ENCODE results near the gene AKT3. TPM values are rescaled to one million over a fixed set of nuclear protein-coding genes. Genes with fewer than 3 reads are reported as not detected.
"Not testable (repeated sequence)": the region's sequence is repeated elsewhere in the genome, so short reads cannot be mapped to it uniquely, and the experiment has no call there.

The AKT3 gene
- total RNA-seq, 2 experiments from 2014 or later: 80.4 to 88.5 TPM

DNA sequence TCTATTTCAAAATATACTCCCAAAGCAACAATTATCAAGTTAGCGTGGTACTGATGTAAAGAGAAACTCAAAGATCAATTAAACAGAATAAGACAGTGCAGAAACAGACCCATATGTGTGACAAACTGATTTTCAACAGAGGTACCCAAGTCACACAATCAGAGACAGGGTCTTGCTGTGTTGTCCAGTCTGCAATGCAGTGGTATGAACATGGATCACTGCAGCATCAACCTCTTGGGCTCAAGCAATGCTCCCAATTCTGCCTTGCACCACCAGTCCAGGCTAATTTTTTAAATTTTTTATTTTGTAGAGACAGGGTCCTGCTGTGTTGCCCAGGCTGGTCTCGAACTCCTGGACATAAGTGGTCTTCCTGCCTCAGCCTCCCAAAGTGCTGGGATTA, 255.6 kb downstream of the AKT3 start:
- Mint-ChIP-seq H3K36me3 (ENCODE audit: low read depth) (peaks cover 55% of the 10 kb centered on the region), H3K27me3 (no peaks in the 10 kb centered on the region), H3K27ac (no peak overlapping the region), H3K4me3 (no peak overlapping the region), H3K9me3 (peaks cover 12% of the 10 kb centered on the region), H3K4me1 (ENCODE audit: low read depth) (peaks cover 39% of the 10 kb centered on the region)
- TF ChIP-seq CTCF (IDR thresholded peaks at IDR 0.05): no peak
- DNase-seq: no peak
- H3K27me3 ChIP-seq (ENCODE audit: control insufficient read depth in 1 of 2, insufficient read depth in 2 of 2, low read length in 2 of 2): no peaks in the 10 kb centered on the region
- POLR2A ChIA-PET: no interaction called here
- no peak for ATAC-seq (ENCODE audit: poor library complexity)
- H3K36me3 ChIP-seq (ENCODE audit: insufficient read depth, low read length): peaks cover 2% of the 10 kb centered on the region
- peaks cover 4 to 5% of the 10 kb centered on the region in 2 experiments for H3K9me3 ChIP-seq (ENCODE audit: control insufficient read depth in 1 of 2, insufficient read depth in 1 of 2, low read length in 2 of 2)
- H3K27ac ChIP-seq (ENCODE audit: low read depth in 1 of 2, low read length in 2 of 2): no peak overlapping the region
- intact Hi-C loops (cut with DNase I, micrococcal nuclease): no loop called here
- CTCF ChIA-PET: no interaction called here
- H3K4me3 ChIP-seq (ENCODE audit: low read length): no peak overlapping the region
- H3K4me1 ChIP-seq (ENCODE audit: insufficient read depth, low read length): peaks cover 12% of the 10 kb centered on the region

- H3K27me3 ChIP-seq (ENCODE audit: control insufficient read depth in 1 of 2, insufficient read depth in 2 of 2, low read length in 2 of 2); POLR2A ChIA-PET; intact Hi-C loops (cut with DNase I, micrococcal nuclease); H3K9me3 ChIP-seq (ENCODE audit: control insufficient read depth in 1 of 2, insufficient read depth in 1 of 2, low read length in 2 of 2); ATAC-seq (ENCODE audit: poor library complexity); H3K4me3 ChIP-seq (ENCODE audit: low read length); H3K4me1 ChIP-seq (ENCODE audit: insufficient read depth, low read length); H3K27ac Mint-ChIP-seq; H3K27me3 Mint-ChIP-seq; DNase-seq; H3K4me3 Mint-ChIP-seq; CTCF ChIA-PET; H3K27ac ChIP-seq (ENCODE audit: low read depth in 1 of 2, low read length in 2 of 2): not testable (repeated sequence)
- peaks cover 98% of the 10 kb centered on the region for H3K36me3 Mint-ChIP-seq (ENCODE audit: low read depth)
- H3K9me3 Mint-ChIP-seq: peaks cover 22% of the 10 kb centered on the region
- H3K36me3 ChIP-seq (ENCODE audit: insufficient read depth, low read length): peaks cover 11% of the 10 kb centered on the region
- H3K4me1 Mint-ChIP-seq (ENCODE audit: low read depth): peaks cover 16% of the 10 kb centered on the region
These were observed 260.8 kb downstream of the AKT3 start for GRCh38 chr1:243589286-243589685.

DNA sequence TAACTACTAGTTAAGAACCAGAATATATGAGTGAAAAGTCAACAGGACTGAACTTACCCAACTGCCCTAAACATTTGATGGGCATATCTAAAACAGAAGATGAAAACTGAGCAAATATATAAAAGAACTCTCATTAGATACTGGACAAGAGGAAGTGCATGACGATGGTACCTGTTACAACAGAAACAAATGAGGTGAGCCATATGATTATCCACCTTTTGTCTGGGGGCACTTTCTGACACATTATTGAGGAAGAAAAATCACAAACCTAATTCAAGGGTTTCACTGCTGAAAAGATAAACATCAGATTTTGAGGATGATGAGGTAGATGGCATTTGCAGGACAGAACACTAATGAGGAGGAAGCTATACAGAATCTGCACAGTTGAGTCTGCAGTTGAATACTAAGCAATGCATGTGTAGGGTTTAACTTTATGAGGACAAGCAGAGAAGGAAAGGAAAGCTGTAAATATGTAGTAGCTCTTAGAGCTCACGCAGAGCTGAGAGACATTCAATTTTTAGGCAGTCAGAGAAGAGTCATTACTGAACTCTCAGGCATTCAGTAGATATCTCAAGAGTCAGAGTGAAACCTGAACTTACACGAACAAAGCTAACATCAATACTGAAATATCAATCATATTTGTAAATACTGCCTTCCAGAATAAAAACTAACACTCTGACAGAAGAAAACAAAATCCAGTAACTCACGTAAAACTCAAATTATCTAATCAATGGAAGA, 262.1 kb downstream of the AKT3 start:
- no peak for DNase-seq
- Histone ChIP-seq H3K4me3 (ENCODE audit: low read length) (no peak overlapping the region), H3K36me3 (ENCODE audit: insufficient read depth, low read length) (peaks cover 11% of the 10 kb centered on the region), H3K27me3 (ENCODE audit: control insufficient read depth in 1 of 2, insufficient read depth in 2 of 2, low read length in 2 of 2) (no peaks in the 10 kb centered on the region), H3K27ac (ENCODE audit: low read depth in 1 of 2, low read length in 2 of 2) (no peak overlapping the region), H3K4me1 (ENCODE audit: insufficient read depth, low read length) (no peaks in the 10 kb centered on the region), H3K9me3 (ENCODE audit: control insufficient read depth in 1 of 2, insufficient read depth in 1 of 2, low read length in 2 of 2) (peaks cover 5 to 14% of the 10 kb centered on the region in 2 experiments)
- peaks cover 16% of the 10 kb centered on the region for H3K4me1 Mint-ChIP-seq (ENCODE audit: low read depth)
- ChIA-PET CTCF (no interaction called here), POLR2A (no interaction called here)
- peaks cover 99% of the 10 kb centered on the region for H3K36me3 Mint-ChIP-seq (ENCODE audit: low read depth)
- H3K27me3 Mint-ChIP-seq: no peaks in the 10 kb centered on the region
- H3K27ac Mint-ChIP-seq: no peak overlapping the region
- ATAC-seq (ENCODE audit: poor library complexity): no peak
- intact Hi-C loops (cut with DNase I, micrococcal nuclease): no loop called here
- H3K4me3 Mint-ChIP-seq: no peak overlapping the region
- H3K9me3 Mint-ChIP-seq: peaks cover 33% of the 10 kb centered on the region
- TF ChIP-seq CTCF (IDR thresholded peaks at IDR 0.05): no peak

GRCh38 chr1:243587285-243587684, 262.8 kb downstream of the AKT3 start:
- H3K4me3 Mint-ChIP-seq: no peak overlapping the region
- DNase-seq: no peak

More at GRCh38 chr1:243587285-243587684, 262.8 kb downstream of the AKT3 start:
- H3K27ac Mint-ChIP-seq: no peak overlapping the region
- H3K36me3 Mint-ChIP-seq (ENCODE audit: low read depth): peaks cover 99% of the 10 kb centered on the region
- Histone ChIP-seq H3K27ac (ENCODE audit: low read depth in 1 of 2, low read length in 2 of 2) (no peak overlapping the region), H3K27me3 (ENCODE audit: control insufficient read depth in 1 of 2, insufficient read depth in 2 of 2, low read length in 2 of 2) (no peaks in the 10 kb centered on the region), H3K4me1 (ENCODE audit: insufficient read depth, low read length) (no peaks in the 10 kb centered on the region), H3K4me3 (ENCODE audit: low read length) (no peak overlapping the region), H3K36me3 (ENCODE audit: insufficient read depth, low read length) (peaks cover 11% of the 10 kb centered on the region), H3K9me3 (ENCODE audit: control insufficient read depth in 1 of 2, insufficient read depth in 1 of 2, low read length in 2 of 2) (peaks cover 5 to 19% of the 10 kb centered on the region in 2 experiments)
- no peak for ATAC-seq (ENCODE audit: poor library complexity)
- peaks cover 38% of the 10 kb centered on the region for H3K9me3 Mint-ChIP-seq
- peaks cover 10% of the 10 kb centered on the region for H3K4me1 Mint-ChIP-seq (ENCODE audit: low read depth)
- TF ChIP-seq CTCF (IDR thresholded peaks at IDR 0.05): no peak
- intact Hi-C loops (cut with DNase I, micrococcal nuclease): no loop called here
- no peaks in the 10 kb centered on the region for H3K27me3 Mint-ChIP-seq
- POLR2A ChIA-PET: no interaction called here
- CTCF ChIA-PET: no interaction called here
